ENCODE data around the gene OBP2A.

The OBP2A gene

GRCh38 chr9:135581636-135582426 is 35.9 kb downstream of the OBP2A start:
- DNase-seq = no peak

GRCh38 chr9:135582541-135582940 is 36.6 kb downstream of the OBP2A start:
- no peak for DNase-seq

GRCh38 chr9:135582966-135583687 is 37.2 kb downstream of the OBP2A start:
- no peak for DNase-seq

GRCh38 chr9:135583688-135584011 is 37.7 kb downstream of the OBP2A start:
- DNase-seq = no peak

- no peak for DNase-seq
These were observed 38.4 kb downstream of the OBP2A start for GRCh38 chr9:135584371-135584770.

GRCh38 chr9:135584934-135585333 is 39.0 kb downstream of the OBP2A start:
- DNase-seq = no peak

GRCh38 chr9:135586601-135587109 is 40.7 kb downstream of the OBP2A start:
- DNase-seq = no peak

GRCh38 chr9:135587658-135588057 is 41.7 kb downstream of the OBP2A start:
- no peak for DNase-seq

GRCh38 chr9:135588371-135588770 is 42.4 kb downstream of the OBP2A start:
- no peak for DNase-seq

GRCh38 chr9:135588886-135589595 is 43.1 kb downstream of the OBP2A start:
- DNase-seq = no peak

- no peak for DNase-seq
These were observed 43.9 kb downstream of the OBP2A start for GRCh38 chr9:135589596-135590485.

GRCh38 chr9:135590486-135591079 is 44.7 kb downstream of the OBP2A start:
- DNase-seq = no peak

- DNase-seq = no peak
These were observed 45.8 kb downstream of the OBP2A start for GRCh38 chr9:135591506-135592330.

GRCh38 chr9:135592331-135592590 is 46.3 kb downstream of the OBP2A start:
- no peak for DNase-seq

GRCh38 chr9:135592625-135593024 is 46.7 kb downstream of the OBP2A start:
- no peak for DNase-seq

GRCh38 chr9:135596211-135596610 is 50.3 kb downstream of the OBP2A start:
- no peak for DNase-seq

Measured in right hindlimb (tissue), 1 donor.